T-helper 17 cell (primary cell): Measurements from ENCODE around the gene MARF1. TPM values are rescaled to one million over a fixed set of nuclear protein-coding genes. Genes with fewer than 3 reads are reported as not detected.
"Not testable (repeated sequence)": the region's sequence is repeated elsewhere in the genome, so short reads cannot be mapped to it uniquely, and the experiment has no call there.

Experiments used
- ATAC-seq: fragments of 150-1000 bp; cut with Tn5 transposase; 2 replicates; pipeline ENCODE4 v1.10.0; 2021; ENCODE audit warnings: mild to moderate bottlenecking, moderate library complexity
- DNase-seq, 3 donors: peaks; one replicate each; pipeline versions ENCODE4 v3.0.0 to v3.0.0-alpha.2; 2020 to 2021
- H3K9me3 ChIP-seq: one replicate; pipeline ENCODE4 v1.7.0; 2013; ENCODE audit warnings: low read length, mild to moderate bottlenecking; ENCODE audit not compliant: control insufficient read depth, poor library complexity, severe bottlenecking
- H3K27ac Mint-ChIP-seq: one replicate; pipeline ENCODE4 v1.8.0; 2022; ENCODE audit warnings: mild to moderate bottlenecking, moderate library complexity, mixed read lengths
- H3K27me3 Mint-ChIP-seq: one replicate; pipeline ENCODE4 v1.8.0; 2022; ENCODE audit warnings: mixed read lengths
- H3K36me3 Mint-ChIP-seq: one replicate; pipeline ENCODE4 v1.8.0; 2022; ENCODE audit warnings: low read depth, mixed read lengths
- H3K4me1 Mint-ChIP-seq: one replicate; pipeline ENCODE4 v1.8.0; 2022; ENCODE audit warnings: mild to moderate bottlenecking, mixed read lengths
- H3K4me3 Mint-ChIP-seq: one replicate; pipeline ENCODE4 v1.8.0; 2022; ENCODE audit warnings: mild to moderate bottlenecking, moderate library complexity, mixed read lengths
- total RNA-seq, 4 donors: library from RNA in 2 of 4; stranded (reverse) in 2 of 4; gene quantifications; one replicate each; pipeline ENCODE4 v1.2.3 and lab custom pipeline; 2022 to 2026

MARF1 gene
- total RNA-seq, 2 donors from 2014 or later = 159 to 164 TPM

DNA sequence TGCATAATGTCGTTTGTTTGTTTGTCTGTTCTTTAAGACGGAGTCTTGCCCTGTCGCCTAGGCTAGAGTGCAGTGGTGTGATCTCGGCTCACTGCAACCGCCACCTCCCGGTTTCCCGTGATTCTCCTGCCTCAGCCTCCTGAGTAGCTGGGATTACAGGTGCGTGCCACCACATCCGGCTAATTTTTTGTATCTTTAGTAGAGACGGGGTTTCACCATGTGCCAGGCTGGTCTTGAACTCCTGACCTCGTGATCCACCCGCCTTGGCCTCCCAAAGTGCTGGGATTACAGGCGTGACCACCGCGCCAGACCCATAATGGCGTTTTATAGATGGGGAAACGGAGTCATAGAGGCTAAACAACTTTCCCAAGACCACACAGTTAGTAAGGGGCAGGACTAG is 6.4 kb upstream of the MARF1 start:
- H3K27ac Mint-ChIP-seq = peak overlapping the region; percentile 97
- DNase-seq, H3K9me3 ChIP-seq, H3K36me3 Mint-ChIP-seq, H3K27me3 Mint-ChIP-seq, ATAC-seq: not testable (repeated sequence)
- H3K4me3 Mint-ChIP-seq = peak overlapping the region; percentile 100
- peaks cover 30% of the 10 kb centered on the region for H3K4me1 Mint-ChIP-seq

DNA sequence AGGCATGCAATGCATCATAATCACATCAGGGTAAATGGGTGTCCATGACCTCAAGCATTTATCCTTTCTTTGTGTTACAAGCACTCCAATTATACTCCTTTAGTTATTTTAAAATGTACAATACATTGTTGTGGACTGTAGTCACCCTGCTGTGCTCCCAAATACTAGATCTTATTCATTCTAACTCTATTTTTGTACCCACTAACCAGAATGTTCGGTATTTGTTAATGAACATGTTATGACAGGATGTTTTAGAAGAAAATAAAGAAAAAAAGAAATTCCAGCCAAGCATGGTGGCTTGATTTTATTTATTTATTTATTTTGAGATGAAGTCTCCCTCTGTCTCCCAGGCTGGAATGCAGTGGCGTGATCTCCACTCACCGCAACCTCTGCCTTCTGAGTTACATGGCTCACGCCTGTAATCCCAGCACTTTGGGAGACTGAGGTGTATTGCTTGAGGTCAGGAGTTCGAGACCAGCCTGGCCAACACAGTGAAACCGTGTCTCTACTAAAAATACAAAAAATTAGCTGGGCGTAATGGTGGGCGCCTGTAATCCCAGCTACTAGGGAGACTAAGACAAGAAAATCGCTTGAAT is 5.3 kb upstream of the MARF1 start:
- Mint-ChIP-seq H3K36me3 (peaks cover 5% of the 10 kb centered on the region), H3K27ac (no peak overlapping the region), H3K27me3 (no peaks in the 10 kb centered on the region), H3K4me1 (peaks cover 24% of the 10 kb centered on the region), H3K4me3 (no peak overlapping the region)
- ATAC-seq (no peak), DNase-seq (no peak)
- no peaks in the 10 kb centered on the region for H3K9me3 ChIP-seq

DNA sequence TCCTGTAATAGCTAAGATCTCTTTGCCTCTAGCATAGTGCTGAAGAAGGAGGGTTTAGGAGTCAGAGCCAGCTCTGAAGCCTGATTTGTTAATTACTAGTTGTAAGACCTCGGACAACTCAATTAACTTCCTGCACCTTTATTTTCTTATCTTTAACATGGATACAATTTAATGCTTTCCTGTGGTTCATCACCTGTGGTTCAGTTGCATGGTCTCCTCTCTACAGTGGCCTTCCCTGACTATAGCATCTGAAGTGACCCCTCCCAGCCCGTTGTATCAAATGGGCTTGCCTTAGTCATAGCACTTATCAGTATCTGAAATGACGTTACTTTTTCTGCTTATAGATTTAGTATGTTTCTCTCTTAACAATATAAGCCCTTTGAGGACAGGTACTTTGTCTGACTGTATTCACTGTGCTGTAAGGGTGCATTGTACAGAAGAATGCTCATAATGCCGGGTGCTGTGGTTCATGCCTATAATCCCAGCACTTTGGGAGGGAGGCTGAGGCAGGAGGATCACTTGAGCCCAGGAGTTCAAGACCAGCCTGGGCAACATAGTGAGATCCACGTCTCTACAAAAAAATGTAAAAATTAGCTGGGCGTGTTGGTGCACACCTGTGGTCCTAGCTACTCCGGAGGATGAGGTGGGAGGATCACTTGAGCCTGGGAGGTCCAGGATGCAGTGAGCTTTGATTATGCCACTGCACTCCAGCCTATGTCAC is 4.5 kb upstream of the MARF1 start:
- H3K9me3 ChIP-seq = no peaks in the 10 kb centered on the region
- Mint-ChIP-seq H3K4me3 (no peak overlapping the region), H3K36me3 (peaks cover 5% of the 10 kb centered on the region), H3K4me1 (peaks cover 19% of the 10 kb centered on the region), H3K27me3 (no peaks in the 10 kb centered on the region), H3K27ac (no peak overlapping the region)
- DNase-seq (no peak), ATAC-seq (no peak)

DNA sequence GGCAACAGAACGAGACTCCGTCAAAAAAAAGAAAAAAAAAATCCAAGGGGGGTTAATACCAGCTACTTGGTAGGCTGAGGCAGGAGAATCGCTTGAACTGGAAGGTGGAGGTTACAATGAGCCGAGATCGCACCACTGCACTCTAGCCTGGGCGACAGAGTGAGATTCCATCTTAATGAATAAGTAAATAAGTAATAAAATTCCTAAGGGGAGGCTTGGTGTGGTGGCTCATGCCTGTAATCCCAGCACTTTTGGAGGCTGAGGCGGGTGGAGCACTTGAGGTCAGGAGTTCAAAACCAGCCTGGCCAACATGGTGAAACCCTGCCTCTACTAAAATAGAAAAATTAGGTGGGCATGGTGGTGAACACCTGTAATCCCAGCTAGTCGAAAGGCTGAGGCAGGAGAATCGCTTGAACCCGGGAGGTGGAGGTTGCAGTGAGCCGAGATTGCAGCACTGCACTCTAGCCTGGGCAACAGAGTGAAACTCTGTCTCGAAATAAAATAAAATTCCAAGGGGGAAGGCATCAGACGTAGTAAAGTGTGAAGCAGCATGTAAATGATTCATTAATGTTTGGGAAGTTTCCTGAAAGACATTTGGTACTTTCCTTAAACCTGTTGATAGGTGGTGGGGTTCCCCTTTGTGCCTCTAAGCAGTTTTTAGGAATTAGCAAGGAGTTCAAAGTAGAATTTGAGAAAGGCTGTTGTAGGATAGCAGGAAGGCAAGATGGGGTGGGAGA is 3.8 kb upstream of the MARF1 start:
- H3K9me3 ChIP-seq, H3K36me3 Mint-ChIP-seq, ATAC-seq, H3K4me3 Mint-ChIP-seq, H3K27me3 Mint-ChIP-seq, H3K27ac Mint-ChIP-seq, DNase-seq: not testable (repeated sequence)
- H3K4me1 Mint-ChIP-seq = peaks cover 24% of the 10 kb centered on the region

DNA sequence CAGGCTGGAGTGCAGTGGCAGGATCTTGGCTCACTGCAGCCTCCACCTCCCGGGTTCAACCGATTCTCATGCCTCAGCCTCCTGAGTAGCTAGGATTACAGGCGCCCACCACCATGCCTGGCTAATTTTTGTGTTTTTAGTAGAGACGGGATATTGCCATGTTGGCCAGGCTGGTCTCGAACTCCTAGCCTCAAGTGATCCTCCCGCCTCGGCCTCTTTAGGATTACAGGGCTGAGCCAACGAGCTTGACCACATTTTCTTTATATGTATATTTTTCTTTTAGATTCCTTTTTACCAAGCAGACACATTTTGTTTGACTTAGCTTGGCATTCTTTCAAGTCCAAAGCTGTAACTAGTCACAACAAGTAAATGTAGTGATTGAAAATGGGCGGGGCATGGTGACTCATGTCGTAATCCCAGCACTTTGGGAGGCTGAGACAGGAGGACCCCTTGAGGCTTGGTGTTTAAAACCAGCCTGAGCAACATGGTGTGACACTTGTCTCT is 2.1 kb upstream of the MARF1 start:
- Mint-ChIP-seq H3K4me1 (peaks cover 21% of the 10 kb centered on the region), H3K27ac (peak overlapping the region; percentile 98)
- not testable (repeated sequence) for H3K4me3 Mint-ChIP-seq, ATAC-seq, H3K9me3 ChIP-seq, H3K36me3 Mint-ChIP-seq, DNase-seq, H3K27me3 Mint-ChIP-seq

DNA sequence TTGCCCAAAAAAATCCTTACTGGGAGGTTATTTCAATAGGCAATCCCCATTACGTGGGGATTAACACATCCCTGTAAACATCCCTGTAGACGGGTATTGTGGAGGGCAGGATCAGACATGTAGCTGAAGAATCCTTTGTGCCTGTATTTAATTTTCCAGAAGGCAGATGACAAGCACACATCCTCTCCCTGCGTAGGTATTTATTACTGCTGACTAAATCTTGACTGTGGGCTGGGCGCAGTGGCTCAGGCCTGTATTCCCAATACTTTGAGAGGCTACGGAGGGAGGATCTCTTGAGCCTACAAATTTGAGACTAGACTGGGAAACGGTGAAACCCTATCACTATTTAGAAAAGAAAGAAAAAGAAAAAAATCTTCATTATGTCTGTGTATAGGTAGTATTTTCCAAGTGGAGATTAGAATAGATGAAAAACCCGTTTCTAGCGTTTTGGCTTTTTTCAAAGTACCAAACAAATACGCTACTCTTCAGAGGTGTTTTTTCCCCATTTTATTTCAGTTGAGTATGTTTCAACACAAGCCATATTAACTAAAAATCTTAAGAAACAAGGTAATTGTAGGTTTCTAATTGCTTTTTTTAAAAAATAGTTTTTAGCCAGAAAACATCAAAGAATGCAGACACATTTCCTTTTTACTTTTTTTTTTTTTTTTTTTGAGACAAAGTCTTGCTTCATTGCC is 1.5 kb upstream of the MARF1 start:
- no peak for DNase-seq
- ATAC-seq = no peak
- Mint-ChIP-seq H3K27me3 (no peaks in the 10 kb centered on the region), H3K27ac (peak overlapping the region; percentile 98), H3K4me1 (peaks cover 24% of the 10 kb centered on the region), H3K4me3 (peak overlapping the region; percentile 21), H3K36me3 (no peaks in the 10 kb centered on the region)
- H3K9me3 ChIP-seq = no peaks in the 10 kb centered on the region

DNA sequence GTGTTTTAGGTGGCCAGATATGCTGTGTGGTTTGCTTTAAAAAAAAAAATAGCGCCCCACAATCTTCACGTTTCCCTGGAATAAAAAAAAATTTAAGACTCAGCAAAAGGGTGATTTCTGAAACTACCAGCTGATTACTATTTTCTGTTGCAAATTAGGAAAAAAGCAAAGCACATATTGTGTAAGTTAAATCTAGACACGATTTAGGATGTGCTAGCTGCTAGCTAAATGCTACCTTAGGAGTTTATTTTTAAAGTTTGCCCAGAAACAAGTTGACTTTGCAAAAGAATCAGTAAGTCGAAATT is 944 bp upstream of the MARF1 start:
- no peaks in the 10 kb centered on the region for H3K27me3 Mint-ChIP-seq
- no peaks in the 10 kb centered on the region for H3K9me3 ChIP-seq
- peak overlapping the region; percentile 98 for H3K27ac Mint-ChIP-seq
- no peaks in the 10 kb centered on the region for H3K36me3 Mint-ChIP-seq
- H3K4me1 Mint-ChIP-seq = peaks cover 28% of the 10 kb centered on the region
- DNase-seq = no peak
- no peak for ATAC-seq
- peak overlapping the region; percentile 95 for H3K4me3 Mint-ChIP-seq

DNA sequence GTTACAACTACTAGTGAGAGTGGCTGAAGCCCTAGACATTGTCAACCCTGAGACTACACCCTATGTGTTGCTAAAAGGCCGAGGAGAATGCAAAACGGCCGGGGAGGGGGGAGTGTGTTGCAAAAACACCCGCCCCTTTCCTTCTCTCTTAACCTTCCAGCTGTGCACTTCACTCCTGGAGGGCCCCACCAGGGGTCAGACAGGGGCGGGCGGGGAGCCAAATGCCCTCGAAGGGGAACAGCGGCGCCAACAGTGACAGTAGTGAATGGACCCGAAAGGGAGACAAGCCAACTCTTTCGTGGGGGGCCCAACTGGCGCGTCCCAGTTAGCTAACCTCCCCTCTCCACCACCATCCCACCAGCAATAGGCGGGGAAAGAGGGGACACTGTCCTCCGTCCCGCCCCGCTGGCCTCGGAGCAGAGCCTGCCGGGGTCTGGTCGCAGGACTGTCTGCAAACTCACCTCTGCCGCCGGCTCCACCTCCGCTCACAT is 352 bp downstream of the MARF1 start:
- Mint-ChIP-seq H3K27me3 (no peaks in the 10 kb centered on the region), H3K4me3 (peak overlapping the region; percentile 95), H3K4me1 (peaks cover 35% of the 10 kb centered on the region), H3K36me3 (no peaks in the 10 kb centered on the region), H3K27ac (peak overlapping the region; percentile 98)
- no peaks in the 10 kb centered on the region for H3K9me3 ChIP-seq
- DNase-seq (peak; percentile 66 to 78 (median 71)), ATAC-seq (peak; percentile 68)

DNA sequence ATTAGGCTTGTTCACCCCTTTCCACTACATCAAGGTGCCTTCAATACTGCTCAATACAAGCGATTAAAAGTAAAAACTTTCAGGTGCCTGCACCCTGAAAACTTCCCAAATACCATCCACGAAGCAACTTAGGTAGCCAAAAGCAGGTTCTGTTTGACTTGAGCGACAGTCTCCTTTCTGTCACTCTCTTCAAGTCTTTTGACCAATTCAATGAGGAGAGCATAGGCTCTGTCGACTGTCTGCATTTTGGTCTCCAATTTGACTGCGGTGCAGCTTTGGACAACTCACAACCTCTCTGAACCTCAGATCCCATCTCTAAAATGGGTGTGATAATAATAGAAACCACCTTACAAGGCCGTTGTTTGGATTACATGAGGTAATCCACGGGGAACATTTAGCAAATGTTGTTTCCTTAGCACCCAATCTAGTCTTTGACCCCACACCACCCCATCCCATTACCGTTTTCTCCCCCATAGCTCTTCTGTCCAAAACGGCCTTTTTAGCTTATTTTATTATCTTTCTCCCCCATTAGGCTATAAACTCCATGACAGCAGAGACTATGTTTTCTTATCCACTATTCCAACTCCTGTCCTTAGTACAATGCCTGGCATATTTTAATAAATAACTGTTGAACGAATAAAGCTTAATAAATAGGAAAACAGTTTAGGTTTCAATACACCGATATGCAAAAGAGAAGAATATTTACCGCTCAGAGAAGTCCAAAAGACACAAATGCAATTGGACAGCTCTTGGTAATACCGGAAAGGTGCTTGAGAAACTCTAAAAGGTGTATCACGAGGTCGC is 999 bp downstream of the MARF1 start:
- Mint-ChIP-seq H3K36me3 (peaks cover 1% of the 10 kb centered on the region), H3K4me1 (peaks cover 41% of the 10 kb centered on the region), H3K4me3 (peak overlapping the region; percentile 95), H3K27ac (peak overlapping the region; percentile 98), H3K27me3 (no peaks in the 10 kb centered on the region)
- ATAC-seq (no peak), DNase-seq (no peak)
- no peaks in the 10 kb centered on the region for H3K9me3 ChIP-seq

DNA sequence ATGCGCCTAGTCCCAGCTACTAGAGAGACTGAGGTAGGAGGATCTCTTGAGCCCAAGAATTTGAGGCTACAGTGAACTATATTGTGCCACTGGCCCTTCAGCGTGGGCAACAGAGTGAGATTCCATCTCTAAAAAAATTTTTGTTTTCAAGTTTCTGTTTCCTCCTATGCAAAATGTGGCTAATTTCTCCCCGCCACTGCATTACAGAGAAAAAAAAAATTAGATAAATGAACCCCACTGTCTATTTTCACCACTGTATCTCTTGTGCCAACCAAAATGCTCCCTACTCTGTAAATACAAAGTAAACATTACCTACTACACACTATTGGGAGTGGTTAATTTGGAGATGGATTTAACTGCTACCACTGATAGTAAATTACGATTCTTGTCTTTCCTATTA is 2.0 kb downstream of the MARF1 start:
- Mint-ChIP-seq H3K36me3 (peaks cover 6% of the 10 kb centered on the region), H3K27ac (peak overlapping the region; percentile 98), H3K4me3 (peak overlapping the region; percentile 95), H3K27me3 (no peaks in the 10 kb centered on the region), H3K4me1 (peaks cover 49% of the 10 kb centered on the region)
- ATAC-seq = no peak
- H3K9me3 ChIP-seq = no peaks in the 10 kb centered on the region
- DNase-seq = no peak

DNA sequence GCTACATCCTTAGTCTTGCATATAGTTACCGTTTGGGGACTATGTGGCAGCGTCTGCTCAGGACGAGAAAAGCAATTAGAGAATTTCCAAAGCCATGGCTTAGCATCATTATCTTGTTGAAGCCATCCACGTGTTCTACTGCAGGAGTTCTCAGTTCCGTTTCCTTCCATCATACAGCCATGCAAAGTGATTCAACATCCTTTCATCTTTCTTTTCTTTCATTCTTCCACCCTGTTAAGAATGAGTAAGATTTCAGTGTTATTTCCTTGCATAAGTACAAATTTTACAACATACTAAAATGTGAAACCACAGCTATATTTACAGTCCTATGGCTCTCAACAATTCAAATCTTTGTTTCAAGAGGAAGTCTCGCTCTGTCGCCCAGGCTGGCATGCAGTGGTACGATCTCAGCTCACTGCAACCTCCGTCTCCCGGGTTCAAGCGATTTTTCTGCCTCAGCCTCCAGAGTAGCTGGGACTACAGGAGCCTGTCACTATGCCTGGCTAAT is 3.8 kb downstream of the MARF1 start:
- Mint-ChIP-seq H3K4me1 (peaks cover 53% of the 10 kb centered on the region), H3K27me3 (no peaks in the 10 kb centered on the region), H3K36me3 (peaks cover 6% of the 10 kb centered on the region), H3K27ac (peak overlapping the region; percentile 98), H3K4me3 (peak overlapping the region; percentile 76)
- no peak for DNase-seq
- ATAC-seq = no peak
- no peaks in the 10 kb centered on the region for H3K9me3 ChIP-seq

DNA sequence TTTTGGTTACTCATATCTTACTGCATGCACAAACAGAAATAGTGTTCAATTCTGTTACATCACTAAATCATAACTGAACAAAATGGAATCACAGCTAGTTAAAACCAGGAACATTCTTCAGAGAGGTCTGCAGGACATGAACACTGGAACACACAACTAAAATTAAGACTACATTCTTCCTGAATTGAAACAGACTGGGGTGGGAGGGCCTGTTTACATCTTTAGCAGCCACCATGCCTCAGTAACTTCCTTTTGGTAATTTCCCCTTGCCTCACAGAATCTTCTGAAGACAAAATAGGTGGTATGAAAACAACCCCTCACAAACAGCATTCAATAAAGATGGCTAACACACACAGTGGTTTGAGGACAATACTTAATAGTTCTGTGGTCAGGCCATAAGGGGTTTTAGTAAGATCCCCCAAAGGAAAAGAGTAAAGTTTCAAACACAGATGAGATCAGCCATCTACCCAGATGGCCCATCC is 6.5 kb downstream of the MARF1 start:
- ATAC-seq = peak; percentile 90
- peaks cover 12% of the 10 kb centered on the region for H3K36me3 Mint-ChIP-seq
- H3K27me3 Mint-ChIP-seq = no peaks in the 10 kb centered on the region
- DNase-seq = no peak
- H3K27ac Mint-ChIP-seq = peak overlapping the region; percentile 98
- peaks cover 45% of the 10 kb centered on the region for H3K4me1 Mint-ChIP-seq
- H3K4me3 Mint-ChIP-seq = peak overlapping the region; percentile 81
- H3K9me3 ChIP-seq = no peaks in the 10 kb centered on the region
